Right atrium auricular region (tissue), 2 donors: ENCODE data around the gene IFT122. TPM values are rescaled to one million over a fixed set of nuclear protein-coding genes. Genes with fewer than 3 reads are reported as not detected.

Experiments used
- DNase-seq: peaks from one replicate; pipeline ENCODE4 v3.0.0-alpha.2; 2019; ENCODE audit warnings: low spot score
- H3K27ac ChIP-seq, 2 donors: fragments of 200-600 bp; sonication (generic); 1 replicate in 1 of 2; 2 replicates in 1 of 2; pipeline ENCODE4 v1.5.1; 2016 to 2019
- H3K27me3 ChIP-seq, 2 donors: fragments of 200-600 bp; sonication (generic); one replicate each; pipeline versions ENCODE4 v1.5.1 to v1.6.0; 2017 to 2019
- H3K36me3 ChIP-seq: fragments of 200-600 bp; sonication (generic); one replicate; pipeline ENCODE4 v1.5.1; 2016
- H3K4me1 ChIP-seq, 2 donors: fragments of 200-600 bp; sonication (generic); one replicate each; pipeline versions ENCODE4 v1.5.1 to v1.6.0; 2017 to 2019
- H3K4me3 ChIP-seq, 2 donors: fragments of 200-600 bp; sonication (generic); 1 replicate in 1 of 2; 2 replicates in 1 of 2; pipeline ENCODE4 v1.5.1; 2017 to 2019; ENCODE audit warnings: mild to moderate bottlenecking in 1 of 2, moderate library complexity in 1 of 2
- H3K9me3 ChIP-seq, 2 donors: fragments of 200-600 bp; sonication (generic); one replicate each; pipeline ENCODE4 v1.5.1; 2019
- CTCF ChIP-seq, 2 donors: fragments of 200-600 bp; sonication (generic); IDR thresholded peaks; one replicate each; pipeline ENCODE4 v1.5.1; 2019; ENCODE audit warnings: antibody characterized with exemption in 2 of 2
- total RNA-seq, 2 donors: library from RNA; depleted of rRNA; stranded (reverse); fragments of >200 nt; gene quantifications; one replicate each; pipeline ENCODE4 v1.1.0, GENCODE V29; 2016

Gene IFT122
- total RNA-seq, 2 donors from 2014 or later, result 18.5 to 36.9 TPM

GRCh38 chr3:129505341-129505740 is 65.3 kb downstream of the IFT122 start:
- TF ChIP-seq CTCF (IDR thresholded peaks at IDR 0.05), result no peak
- Histone ChIP-seq H3K4me3 (no peak overlapping the region), H3K27me3 (no peaks in the 10 kb centered on the region), H3K4me1 (peaks cover 0 to 74% of the 10 kb centered on the region in 2 donors), H3K36me3 (peaks cover 23% of the 10 kb centered on the region), H3K27ac (peak overlapping the region; percentile 57 to 76), H3K9me3 (no peaks in the 10 kb centered on the region)
- no peak for DNase-seq

- H3K36me3 ChIP-seq, result peaks cover 23% of the 10 kb centered on the region
- H3K4me3 ChIP-seq, result no peak overlapping the region
- no peak for DNase-seq
- no peaks in the 10 kb centered on the region for H3K9me3 ChIP-seq
- no peak for TF ChIP-seq CTCF (IDR thresholded peaks at IDR 0.05)
- H3K27me3 ChIP-seq, result no peaks in the 10 kb centered on the region
- H3K4me1 ChIP-seq, result peaks cover 0 to 69% of the 10 kb centered on the region in 2 donors
- H3K27ac ChIP-seq, result no peak overlapping the region
Measured at GRCh38 chr3:129506231-129506742, 66.3 kb downstream of the IFT122 start.

GRCh38 chr3:129507181-129507831 is 67.3 kb downstream of the IFT122 start:
- Histone ChIP-seq H3K27ac (peak overlapping the region in 1 of 2 donors; percentile 1), H3K27me3 (no peaks in the 10 kb centered on the region), H3K36me3 (peaks cover 33% of the 10 kb centered on the region), H3K4me1 (peaks cover 0 to 59% of the 10 kb centered on the region in 2 donors), H3K4me3 (no peak overlapping the region), H3K9me3 (no peaks in the 10 kb centered on the region)
- no peak for TF ChIP-seq CTCF (IDR thresholded peaks at IDR 0.05)
- DNase-seq, result no peak

- Histone ChIP-seq H3K27ac (no peak overlapping the region), H3K4me3 (no peak overlapping the region), H3K9me3 (no peaks in the 10 kb centered on the region), H3K36me3 (peaks cover 51% of the 10 kb centered on the region), H3K4me1 (peaks cover 0 to 10% of the 10 kb centered on the region in 2 donors), H3K27me3 (no peaks in the 10 kb centered on the region)
- no peak for DNase-seq
- no peak for TF ChIP-seq CTCF (IDR thresholded peaks at IDR 0.05)
Measured at GRCh38 chr3:129512595-129512994, 72.6 kb downstream of the IFT122 start.

- no peak overlapping the region for H3K4me3 ChIP-seq
- peaks cover 0 to 5% of the 10 kb centered on the region in 2 donors for H3K4me1 ChIP-seq
- DNase-seq, result no peak
- no peaks in the 10 kb centered on the region for H3K27me3 ChIP-seq
- TF ChIP-seq CTCF (IDR thresholded peaks at IDR 0.05), result no peak
- H3K9me3 ChIP-seq, result no peaks in the 10 kb centered on the region
- H3K27ac ChIP-seq, result no peak overlapping the region
- peaks cover 57% of the 10 kb centered on the region for H3K36me3 ChIP-seq
Measured at GRCh38 chr3:129513705-129514104, 73.7 kb downstream of the IFT122 start.

- H3K4me1 ChIP-seq, result peaks cover 0 to 5% of the 10 kb centered on the region in 2 donors
- H3K4me3 ChIP-seq, result no peak overlapping the region
- no peak overlapping the region for H3K27ac ChIP-seq
- peaks cover 57% of the 10 kb centered on the region for H3K36me3 ChIP-seq
- no peaks in the 10 kb centered on the region for H3K27me3 ChIP-seq
- TF ChIP-seq CTCF (IDR thresholded peaks at IDR 0.05), result no peak
- DNase-seq, result no peak
- no peaks in the 10 kb centered on the region for H3K9me3 ChIP-seq
Measured at GRCh38 chr3:129514110-129514509, 74.1 kb downstream of the IFT122 start.
